DMS53 treated with DMSO at 0.1 percent for 48 hours (cell line): ENCODE results near the gene GFOD1.

Experiments used
- DNase-seq: peaks from one replicate; lab custom pipeline; 2025; ENCODE audit not compliant: unreplicated experiment; lab: John Stamatoyannopoulos, UW

GFOD1 gene

DNA sequence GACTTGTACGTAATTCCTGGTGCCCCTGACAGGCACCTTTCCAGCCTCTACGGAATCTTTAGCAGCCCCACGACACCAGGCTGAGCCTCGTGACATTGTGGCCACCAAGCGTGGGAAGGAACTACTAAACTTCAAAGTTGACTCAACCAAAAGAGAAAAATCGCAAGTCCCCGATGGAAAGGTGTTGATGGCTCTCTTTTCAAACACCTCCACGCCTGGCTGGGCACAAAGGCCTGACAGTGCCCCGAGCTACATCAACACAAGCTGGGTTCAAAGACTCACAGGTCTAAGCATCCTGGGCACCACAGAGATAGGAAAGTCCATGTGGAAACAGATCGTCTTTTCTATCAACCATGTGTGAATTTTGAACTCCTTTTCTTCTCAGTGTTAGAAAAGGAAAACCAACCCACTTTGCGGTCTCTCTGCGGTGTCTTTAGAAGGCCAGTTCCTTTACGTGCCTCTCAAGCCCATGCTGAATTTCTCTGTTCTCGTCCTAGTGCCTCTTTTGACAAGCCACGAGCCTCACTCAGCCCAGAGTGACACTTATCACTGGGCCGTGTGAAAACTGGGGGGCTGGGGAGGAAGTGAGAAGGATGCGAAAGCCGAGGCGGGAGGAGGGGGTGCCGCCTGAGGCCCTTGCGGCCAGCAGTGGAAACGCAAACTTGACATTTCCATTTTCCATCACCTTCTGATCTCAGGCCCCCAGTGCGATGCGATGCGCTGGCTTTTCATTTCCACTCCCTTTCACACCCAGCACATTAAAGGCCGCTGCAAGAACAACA is 59.4 kb downstream of the GFOD1 start:
- DNase-seq = no peak

DNA sequence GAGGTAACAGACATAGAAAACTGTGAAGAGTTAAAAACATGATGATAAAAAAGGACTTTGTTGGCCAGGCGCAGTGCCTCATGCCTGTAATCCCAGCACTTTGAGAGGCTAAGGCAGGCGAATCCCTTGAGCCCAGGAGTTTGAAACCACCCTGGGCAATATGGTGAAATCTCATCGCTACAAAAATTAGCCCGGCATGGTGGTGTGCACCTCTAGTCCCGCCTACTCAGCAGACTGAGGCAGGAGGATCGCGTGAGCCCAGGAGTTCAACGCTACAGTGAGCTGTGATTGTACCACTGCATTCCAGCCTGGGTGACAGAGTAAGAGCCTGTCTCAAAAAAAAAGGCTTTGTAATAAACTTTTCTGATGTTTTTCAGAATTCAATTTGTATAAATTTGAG is 60.1 kb downstream of the GFOD1 start:
- DNase-seq = no peak

DNA sequence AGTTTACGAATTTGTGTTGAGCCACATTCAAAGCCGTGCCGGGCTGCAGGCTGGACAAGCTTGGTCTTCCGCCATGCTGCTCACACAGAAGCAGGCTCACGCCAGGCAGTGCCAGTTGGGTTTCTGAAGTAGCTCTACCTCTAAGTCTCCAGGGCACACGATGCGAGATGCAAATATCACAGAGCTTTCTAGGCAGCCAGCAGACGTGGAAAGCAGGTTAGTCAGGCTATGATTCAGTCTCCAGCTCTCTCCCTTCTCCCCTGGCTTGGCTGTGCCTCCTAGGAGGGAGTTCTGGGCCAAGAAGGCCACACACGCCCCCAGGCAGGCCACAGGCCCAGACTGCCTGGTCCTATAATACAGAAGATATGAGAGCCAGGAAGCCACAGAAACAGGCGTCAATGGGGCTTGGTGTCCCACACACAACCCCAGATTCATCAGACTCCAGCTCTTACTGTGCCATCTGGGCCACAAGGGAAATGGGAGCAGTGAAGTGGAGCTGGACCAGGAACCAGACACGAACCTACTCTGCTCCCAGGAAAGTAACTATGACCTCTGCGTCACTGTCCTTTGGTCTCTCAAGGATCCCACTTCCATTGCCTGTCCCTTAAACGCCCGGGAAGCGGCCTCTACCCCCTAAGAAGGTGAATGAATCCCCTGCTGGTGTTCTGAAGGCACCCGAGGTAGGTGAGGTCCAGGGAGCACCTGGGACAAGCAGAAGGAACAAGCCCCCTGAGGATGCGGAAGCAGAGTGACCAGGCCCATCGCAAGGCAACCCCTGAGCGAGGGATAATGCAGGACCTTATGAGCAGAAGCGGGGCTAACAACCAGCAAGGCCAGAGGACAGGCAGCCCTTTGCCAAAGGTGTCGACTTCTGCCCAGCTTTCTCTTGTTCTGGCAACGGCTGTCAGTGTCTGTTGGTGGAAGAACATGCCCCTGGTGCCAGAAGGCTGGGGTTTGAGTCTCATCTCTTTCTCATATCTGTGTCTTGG is 61.2 kb downstream of the GFOD1 start:
- no peak for DNase-seq

DNA sequence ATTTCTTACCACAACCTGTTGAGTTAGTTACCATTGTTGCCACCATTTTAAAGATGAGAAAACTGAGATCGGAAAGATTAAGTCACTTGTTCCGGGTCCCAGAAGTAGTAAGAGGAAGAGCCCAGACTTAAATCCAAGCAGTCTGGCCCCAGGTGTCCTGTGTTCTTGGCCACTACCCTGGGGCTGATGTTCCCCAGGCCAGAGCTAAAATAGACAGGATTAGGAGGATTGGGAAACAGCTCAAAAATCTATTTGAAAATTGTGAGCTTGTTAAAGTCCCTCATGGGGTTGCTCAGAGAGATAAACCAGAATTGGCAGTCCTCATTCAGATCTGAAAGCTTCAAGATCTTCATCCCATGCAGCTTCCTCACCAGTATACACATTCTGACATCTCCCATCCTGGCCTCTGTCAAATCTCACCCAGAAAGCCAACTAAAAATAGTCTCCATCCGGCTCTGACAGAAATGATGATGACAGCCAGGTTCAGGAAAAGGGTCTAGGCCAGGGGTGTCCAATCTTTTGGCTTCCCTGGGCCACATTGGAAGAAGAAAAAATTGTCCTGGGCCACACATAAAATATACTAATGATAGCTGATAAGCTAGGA is 62.0 kb downstream of the GFOD1 start:
- no peak for DNase-seq

DNA sequence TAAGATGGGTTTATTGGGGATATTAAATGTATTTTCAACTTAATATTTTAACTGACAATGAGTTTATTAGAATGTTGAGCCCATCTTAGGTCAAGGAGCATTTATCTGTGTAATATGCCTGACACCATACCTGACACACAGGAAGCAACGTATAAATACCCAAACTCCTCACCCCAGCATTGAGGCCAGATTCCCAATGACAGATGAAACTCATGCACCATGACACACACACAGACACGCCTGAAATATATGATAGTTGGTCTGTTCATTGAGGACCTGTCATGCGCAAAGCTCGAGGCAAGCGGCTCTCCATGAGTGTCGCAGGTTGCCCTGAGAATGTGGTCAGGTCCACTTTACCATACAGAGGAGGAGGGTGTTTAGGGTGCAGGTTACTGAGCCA is 64.1 kb downstream of the GFOD1 start:
- DNase-seq = no peak

DNA sequence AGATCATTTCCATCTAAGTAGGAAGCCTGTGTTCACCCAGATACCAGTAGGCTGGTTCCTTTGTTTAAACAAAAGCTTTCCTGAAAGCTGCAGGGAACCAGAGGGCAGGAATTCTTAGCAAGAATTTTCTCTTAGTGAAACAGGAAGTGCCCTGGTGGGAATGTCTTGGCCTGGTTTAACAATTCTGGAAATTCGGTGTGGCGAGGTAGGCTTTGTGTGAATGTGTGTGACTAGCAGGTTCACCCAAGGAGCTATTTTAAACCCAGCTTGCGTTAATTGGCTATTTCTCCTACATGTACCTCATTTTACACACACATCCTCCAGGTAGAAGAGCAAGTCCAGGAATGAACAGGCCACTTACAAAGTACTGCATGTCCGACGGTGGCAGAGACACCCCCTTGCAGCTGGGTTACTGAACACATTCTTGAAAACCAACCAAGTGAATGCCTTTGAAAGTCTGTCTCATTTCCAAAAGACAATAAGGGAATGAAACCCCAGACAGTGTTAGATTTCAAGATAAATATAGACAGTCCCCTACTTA is 64.6 kb downstream of the GFOD1 start:
- DNase-seq = no peak

DNA sequence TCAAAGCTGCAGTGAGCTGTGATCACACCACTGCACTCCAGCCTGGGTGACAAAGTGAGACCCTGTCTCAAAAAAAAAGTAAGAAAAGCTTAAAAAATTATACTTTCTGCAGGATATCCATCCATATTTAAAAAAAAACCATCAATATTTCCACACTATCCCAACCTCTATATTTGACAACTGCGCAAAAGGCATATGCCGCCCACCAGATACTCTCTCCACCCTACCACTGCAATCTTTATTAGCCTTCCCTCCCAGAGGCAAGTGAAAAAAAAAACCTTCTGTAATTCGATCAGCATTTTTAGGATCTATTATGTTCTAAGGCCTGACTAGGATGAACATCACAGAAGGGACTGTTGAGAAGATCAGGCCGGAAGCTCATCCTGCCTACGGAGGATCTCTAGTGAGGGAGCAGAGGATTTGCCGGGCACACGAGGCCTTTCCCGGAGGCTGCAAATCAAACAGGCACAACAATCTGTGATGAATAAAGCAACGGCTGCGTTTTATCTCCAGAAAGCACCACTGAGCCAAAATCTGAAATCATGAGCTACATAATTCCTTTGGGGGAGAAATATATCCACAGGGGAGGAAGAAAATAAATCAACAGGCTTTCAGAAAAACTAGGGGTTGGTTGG is 65.9 kb downstream of the GFOD1 start:
- no peak for DNase-seq

DNA sequence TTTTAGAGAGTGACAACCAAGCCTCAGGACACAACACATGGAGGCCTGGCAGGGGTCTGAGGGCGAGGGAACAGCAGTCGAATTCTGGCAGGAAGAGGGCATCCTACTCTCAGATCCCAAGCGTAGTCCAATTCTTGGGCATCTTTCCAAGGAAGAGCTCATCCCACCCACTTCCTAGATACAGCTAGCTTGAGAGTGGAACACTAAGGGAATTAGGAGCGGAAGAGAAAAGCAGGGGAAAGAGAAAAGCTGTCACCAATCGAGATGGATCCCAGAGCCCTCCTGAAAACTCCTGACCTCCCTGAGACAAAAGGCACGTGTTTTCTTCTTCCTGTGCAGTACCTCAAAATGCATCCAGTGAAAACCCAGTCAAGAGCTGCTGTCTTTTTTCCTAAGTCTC is 67.1 kb downstream of the GFOD1 start:
- DNase-seq = no peak

DNA sequence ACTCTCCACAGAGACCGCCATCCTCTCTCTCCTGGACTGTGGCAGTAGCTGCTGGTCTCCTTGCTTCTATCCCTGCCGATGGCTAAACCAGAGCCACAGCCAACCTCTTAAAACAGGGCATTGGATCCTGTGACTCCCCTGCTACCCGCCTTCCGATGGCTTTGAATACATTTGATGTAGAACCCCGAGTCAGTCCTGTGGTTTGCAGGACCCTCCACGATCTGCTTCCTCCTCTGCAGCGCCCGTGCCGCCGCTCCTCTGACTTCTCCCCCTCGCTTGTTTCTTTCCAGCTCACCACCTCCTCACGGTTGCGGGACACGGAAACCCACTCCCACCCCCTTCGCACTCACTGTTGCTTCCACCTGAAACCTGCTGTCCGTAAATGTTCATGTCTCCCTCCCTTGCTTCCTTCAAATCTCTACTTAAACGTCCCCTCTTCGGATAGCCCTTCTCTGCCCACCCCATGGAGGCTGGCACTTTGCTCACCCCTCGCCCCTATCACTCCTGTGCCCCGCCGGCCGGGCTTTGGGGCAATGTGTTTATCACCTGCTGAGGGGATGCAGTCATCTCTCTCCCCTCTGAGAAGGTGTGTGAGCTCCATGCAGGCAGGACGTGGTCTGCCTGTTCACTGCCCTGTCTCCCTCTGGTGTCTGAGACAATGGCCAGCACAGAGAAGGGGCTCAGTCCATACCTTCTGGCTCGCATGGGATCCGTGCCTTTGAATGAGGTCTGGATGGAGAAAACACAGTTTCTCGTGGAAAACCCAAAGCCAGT is 67.8 kb downstream of the GFOD1 start:
- DNase-seq = no peak

DNA sequence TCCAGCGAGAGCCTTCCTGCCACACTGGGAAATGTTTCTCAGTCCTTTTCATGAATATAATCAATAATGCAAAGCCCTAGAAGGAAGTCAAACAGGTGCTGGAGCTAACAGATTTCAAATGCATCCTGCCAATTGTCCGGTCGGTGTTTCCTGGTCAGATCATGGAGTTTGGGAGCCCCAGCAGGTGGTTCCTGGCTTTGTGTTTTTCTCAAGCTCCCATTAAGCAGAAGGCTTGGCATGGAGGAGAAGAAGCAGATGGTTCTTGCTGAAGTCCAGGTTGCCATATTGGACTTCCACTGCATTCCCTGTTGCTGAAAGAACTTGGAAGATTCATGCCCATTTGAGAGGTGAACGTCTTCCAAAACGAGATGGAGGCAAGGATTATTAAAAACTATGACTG is 68.6 kb downstream of the GFOD1 start:
- DNase-seq = no peak

DNA sequence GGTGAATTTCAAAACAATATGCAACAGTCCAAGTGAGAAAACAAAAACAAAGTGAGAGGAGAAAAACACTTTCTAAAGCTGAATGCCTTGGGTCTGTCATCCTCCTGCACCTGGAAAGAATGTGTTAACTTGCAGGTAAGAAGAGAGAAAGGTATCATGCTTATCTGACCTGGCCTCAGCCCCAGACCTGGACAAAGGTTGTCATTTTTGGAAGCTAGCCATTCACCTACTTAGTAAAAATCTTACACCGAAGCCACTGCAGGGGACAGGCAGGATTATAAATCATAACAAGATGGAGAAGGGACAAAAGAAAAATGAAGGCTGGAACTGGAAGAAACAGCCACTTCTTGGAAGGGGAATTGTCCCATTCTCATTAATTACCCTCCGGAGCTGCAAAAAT is 69.4 kb downstream of the GFOD1 start:
- no peak for DNase-seq

DNA sequence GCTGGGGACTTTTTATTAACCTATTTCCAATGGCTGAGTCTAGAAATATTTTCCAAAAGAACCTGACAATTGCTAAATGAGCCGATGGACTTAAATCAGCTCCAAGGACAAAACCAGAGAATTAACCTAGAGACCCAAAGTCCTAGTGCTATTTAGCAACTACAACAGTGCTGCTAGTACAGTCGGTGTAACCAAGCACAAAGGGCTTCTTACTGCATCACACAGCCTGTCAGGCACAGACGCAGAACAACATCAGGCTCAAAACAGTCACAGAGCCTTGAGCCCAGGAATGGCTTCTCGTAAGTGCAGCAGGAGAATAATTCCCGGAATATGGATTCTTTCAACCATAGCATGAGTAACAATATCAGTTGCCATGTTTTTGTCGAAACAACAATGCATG is 70.0 kb downstream of the GFOD1 start:
- no peak for DNase-seq

DNA sequence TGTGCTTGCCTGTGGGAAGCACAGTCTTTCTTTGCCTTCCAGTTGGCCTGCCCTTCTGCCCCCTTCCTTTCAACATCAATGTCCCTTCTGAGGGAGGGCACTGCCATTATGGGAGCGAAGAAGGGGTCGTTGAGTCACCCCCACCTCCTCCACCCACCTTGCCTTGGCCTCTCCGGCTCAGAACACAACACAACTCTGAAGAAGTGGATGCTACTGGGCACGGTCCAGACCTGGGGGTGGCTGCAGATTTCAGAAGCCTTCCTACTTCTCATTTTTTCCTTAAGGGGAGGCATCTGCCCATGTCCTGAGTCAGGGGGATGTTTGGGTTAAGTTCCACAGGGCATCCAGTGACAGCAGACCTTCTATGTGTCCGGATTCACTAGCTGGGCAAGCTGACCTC is 72.1 kb downstream of the GFOD1 start:
- DNase-seq = no peak

DNA sequence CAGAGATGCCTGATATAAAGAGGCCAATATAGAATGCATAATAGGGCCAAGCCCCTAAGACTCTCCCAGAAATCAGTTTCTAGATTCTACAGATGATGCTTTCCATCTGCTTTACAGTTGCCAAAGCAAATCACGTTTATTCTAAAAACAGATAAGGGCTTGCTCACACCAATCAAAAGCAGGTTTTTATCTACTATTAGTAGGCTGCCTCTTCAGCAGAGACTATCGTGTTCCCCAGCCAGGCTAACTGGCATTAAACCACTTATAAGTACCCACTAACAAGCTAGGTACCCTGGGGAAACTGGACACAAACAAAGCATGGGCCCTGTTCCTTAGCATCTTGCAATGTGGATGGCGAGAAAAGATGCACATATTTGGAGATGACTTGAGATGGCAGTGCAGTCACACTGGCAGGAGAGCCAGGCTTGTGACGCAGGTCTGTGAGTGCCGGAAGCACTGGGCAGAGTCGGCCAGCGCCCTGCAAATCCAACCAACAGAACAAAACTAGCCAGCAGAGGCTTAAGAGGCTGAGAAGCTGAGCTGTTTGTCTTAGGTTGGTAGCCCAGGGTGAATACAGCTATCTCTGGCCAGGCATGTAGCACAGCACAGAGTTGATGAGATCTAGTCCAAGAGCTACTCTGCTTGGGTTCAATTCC is 73.4 kb downstream of the GFOD1 start:
- DNase-seq = no peak

DNA sequence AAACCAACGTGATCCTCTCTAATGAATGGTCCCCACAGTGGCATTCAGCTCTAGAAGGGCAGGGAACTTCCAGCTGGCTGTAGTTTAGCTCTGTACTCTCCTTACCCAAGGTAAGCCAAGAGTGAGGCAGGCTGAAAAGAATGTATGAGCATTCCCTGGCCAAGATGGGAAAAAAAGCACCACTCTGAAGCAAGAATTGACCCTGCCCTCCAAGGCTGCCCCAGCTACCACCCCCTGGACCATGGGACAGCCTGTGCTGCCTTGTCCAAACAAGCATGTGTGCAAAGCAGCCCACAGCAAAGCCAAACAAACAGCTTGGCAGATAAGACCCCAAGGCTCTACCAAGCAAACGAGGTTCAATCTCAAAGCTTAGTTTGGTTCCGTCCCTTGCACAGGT is 73.9 kb downstream of the GFOD1 start:
- DNase-seq = no peak

DNA sequence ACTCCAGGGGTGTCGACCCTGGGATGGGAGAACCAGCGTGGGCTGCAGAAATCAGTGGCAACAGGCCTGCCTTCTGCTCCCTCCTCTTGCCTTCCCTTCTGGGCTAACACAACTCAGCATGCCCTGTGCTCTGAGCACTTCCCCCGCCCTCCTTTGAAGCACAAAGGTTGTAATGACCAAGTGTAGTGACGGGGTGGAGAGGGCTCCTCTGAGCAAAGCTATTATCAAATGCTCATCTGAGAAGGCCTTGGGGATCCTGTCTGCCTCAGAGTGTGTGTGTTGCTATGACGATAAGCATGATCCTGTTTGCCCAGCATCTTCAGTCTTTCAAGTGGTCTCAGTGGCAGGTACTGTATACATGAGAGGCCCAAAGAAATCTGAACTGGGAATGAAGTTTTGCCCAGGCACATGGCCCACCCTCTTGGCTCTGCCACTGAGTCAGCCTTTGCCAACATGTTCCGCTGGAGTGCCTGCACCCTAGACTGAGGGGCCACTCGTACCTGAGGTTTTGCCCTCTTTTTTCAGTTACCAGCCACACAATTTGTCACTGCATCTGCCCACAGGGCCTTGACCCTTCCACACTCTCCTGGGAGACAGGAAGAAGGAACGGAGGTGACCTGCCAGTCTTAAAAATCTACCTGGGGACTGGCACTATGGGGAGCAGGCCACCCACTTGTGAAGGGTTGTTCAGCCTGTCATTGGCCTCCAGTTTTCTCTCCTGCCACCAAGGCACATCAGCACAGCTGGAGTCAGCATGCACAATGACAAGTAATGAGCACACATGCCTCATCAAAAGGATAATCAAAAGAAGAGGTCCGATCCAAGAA is 74.5 kb downstream of the GFOD1 start:
- no peak for DNase-seq

DNA sequence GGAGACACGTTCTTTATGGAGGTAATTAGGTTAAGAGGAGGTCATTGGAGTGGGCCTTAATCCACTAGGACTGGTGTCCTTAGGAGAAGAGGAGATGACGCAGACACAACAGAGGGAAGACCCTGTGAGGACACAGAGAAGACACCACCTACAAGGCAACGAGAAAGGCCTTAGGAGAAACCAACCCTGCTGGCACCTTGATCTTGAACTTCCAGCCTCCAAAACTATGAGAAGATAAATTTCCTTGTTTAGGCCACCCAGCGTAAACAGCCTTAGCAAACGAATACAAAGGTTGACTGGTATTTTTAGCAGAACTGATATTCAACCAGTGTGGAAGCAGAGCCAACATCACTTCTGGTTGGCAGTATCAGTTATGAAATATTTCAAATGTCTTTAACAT is 75.2 kb downstream of the GFOD1 start:
- no peak for DNase-seq

DNA sequence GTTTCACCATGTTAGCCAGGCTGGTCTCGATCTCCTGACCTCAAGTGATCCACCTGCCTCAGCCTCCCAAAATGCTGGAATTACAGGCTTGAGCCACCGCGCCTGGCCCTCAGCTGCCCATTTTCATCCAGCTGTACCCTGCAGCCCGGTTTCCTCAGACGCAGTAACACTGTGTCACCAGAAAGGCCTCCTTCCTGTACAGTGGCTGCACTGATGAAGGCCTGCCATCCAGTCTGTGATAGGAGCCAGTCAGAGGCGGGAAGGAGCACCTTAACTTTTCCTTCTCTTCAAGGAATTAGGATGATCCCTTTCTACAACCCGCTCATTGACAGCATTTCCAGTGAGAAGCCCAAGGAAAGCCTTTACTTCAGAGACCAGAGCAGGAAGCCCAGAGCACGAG is 75.9 kb downstream of the GFOD1 start:
- DNase-seq = no peak

DNA sequence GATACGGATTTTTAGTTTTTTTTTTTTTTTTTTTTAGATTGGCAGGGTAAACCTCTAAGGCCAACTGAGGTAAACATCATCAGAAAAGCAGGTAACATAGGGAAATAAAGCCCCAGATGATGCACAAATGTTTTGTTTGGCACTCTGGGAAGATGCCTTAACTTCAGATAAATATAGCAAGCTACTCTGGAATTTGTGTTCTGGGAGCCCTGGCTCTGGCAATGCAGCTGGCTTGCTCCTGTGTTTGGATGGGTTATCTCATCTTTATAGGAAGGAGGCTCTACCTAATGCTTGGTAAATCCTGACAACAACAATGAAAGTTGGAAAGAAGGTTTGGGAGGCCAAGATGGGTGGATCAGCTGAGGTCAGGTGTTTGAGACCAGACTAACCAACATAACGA is 77.4 kb downstream of the GFOD1 start:
- DNase-seq = no peak
